Measurements from ENCODE around the gene NAIP.
"Not testable (repeated sequence)": the region's sequence is repeated elsewhere in the genome, so short reads cannot be mapped to it uniquely, and the experiment has no call there.

- not testable (repeated sequence) for TF ChIP-seq CTCF (IDR thresholded peaks at IDR 0.05; ENCODE audit: low read depth, low read length, missing input control); GABPA (IDR thresholded peaks at IDR 0.05 in 1 of 2, conservative IDR thresholded peaks at IDR 0.05 in 1 of 2); EGR1 (IDR thresholded peaks at IDR 0.05; ENCODE audit: low read depth in 2 of 2); JUND (IDR thresholded peaks at IDR 0.05)
Observed at GRCh38 chr5:71059426-71059825, 34.3 kb upstream of the NAIP start.

Data from liver (tissue), 3 donors.